Astrocyte (in vitro differentiated cells and primary cell): ENCODE measurements around the gene MYCBP2. TPM values are rescaled to one million over a fixed set of nuclear protein-coding genes. Genes with fewer than 3 reads are reported as not detected.

Source experiments
- DNase-seq: peaks from one replicate; pipeline ENCODE4 v3.0.0-alpha.2; 2010; ENCODE audit warnings: low read depth
- FAIRE-seq: peaks from 2 replicates; lab custom pipeline; 2011; peaks lifted over from hg19 to GRCh38; lab: Jason Lieb, UNC
- H2AFZ ChIP-seq: 2 replicates; pipeline ENCODE4 v1.6.0; 2012; ENCODE audit warnings: low read depth, low read length, inconsistent platforms
- H3K27ac ChIP-seq: 2 replicates; pipeline ENCODE4 v1.5.1; 2011; ENCODE audit warnings: low read depth, low read length, inconsistent platforms
- H3K27me3 ChIP-seq: 2 replicates; pipeline ENCODE4 v1.6.0; 2011; ENCODE audit warnings: low read length, inconsistent platforms; ENCODE audit not compliant: insufficient read depth
- H3K36me3 ChIP-seq: 2 replicates; pipeline ENCODE4 v1.5.1; 2011; ENCODE audit warnings: low read length, inconsistent platforms; ENCODE audit not compliant: insufficient read depth
- H3K4me1 ChIP-seq: 2 replicates; pipeline ENCODE4 v1.5.1; 2011; ENCODE audit warnings: low read length, inconsistent platforms; ENCODE audit not compliant: insufficient read depth
- H3K4me2 ChIP-seq: 2 replicates; pipeline ENCODE4 v1.6.0; 2012; ENCODE audit warnings: low read length, inconsistent platforms
- H3K4me3 ChIP-seq: 2 replicates; pipeline ENCODE4 v1.5.1; 2011; ENCODE audit warnings: low read depth, mild to moderate bottlenecking, low read length, inconsistent platforms; ENCODE audit not compliant: insufficient read depth
- H3K79me2 ChIP-seq: 2 replicates; pipeline ENCODE4 v1.6.0; 2012; ENCODE audit warnings: mild to moderate bottlenecking, low read length, inconsistent platforms; ENCODE audit not compliant: insufficient read depth
- H3K9ac ChIP-seq: 2 replicates; pipeline ENCODE4 v1.6.0; 2012; ENCODE audit warnings: mild to moderate bottlenecking, low read length, inconsistent platforms
- H3K9me3 ChIP-seq: 2 replicates; pipeline ENCODE4 v1.5.1; 2012; ENCODE audit warnings: low read depth, mild to moderate bottlenecking, low read length, inconsistent platforms; ENCODE audit not compliant: insufficient read depth
- H4K20me1 ChIP-seq: 2 replicates; pipeline ENCODE4 v1.6.0; 2012; ENCODE audit warnings: low read length, inconsistent platforms; ENCODE audit not compliant: insufficient read depth
- H3K27ac Mint-ChIP-seq: one replicate; pipeline ENCODE4 v1.8.0; 2021; ENCODE audit warnings: mild to moderate bottlenecking, mixed read lengths; ENCODE audit not compliant: unreplicated experiment
- H3K27me3 Mint-ChIP-seq: one replicate; pipeline ENCODE4 v1.8.0; 2021; ENCODE audit warnings: low read depth, mixed read lengths; ENCODE audit not compliant: unreplicated experiment
- H3K36me3 Mint-ChIP-seq: one replicate; pipeline ENCODE4 v1.8.0; 2021; ENCODE audit warnings: low read depth, mixed read lengths; ENCODE audit not compliant: unreplicated experiment
- H3K4me1 Mint-ChIP-seq: one replicate; pipeline ENCODE4 v1.8.0; 2021; ENCODE audit warnings: low read depth, mixed read lengths; ENCODE audit not compliant: unreplicated experiment
- H3K4me3 Mint-ChIP-seq: one replicate; pipeline ENCODE4 v1.8.0; 2021; ENCODE audit warnings: mild to moderate bottlenecking, moderate library complexity, mixed read lengths; ENCODE audit not compliant: unreplicated experiment
- H3K9me3 Mint-ChIP-seq: one replicate; pipeline ENCODE4 v1.8.0; 2021; ENCODE audit warnings: mild to moderate bottlenecking, mixed read lengths; ENCODE audit not compliant: unreplicated experiment
- CTCF ChIP-seq: IDR thresholded peaks from 2 replicates; pipeline ENCODE4 v1.5.1; 2011; ENCODE audit warnings: low read depth, mild to moderate bottlenecking, inconsistent platforms, low read length, moderate library complexity; ENCODE audit not compliant: insufficient read depth
- EZH2 ChIP-seq: IDR thresholded peaks from 2 replicates; pipeline ENCODE4 v1.6.1; 2012; ENCODE audit warnings: mild to moderate bottlenecking, low read length, inconsistent platforms; ENCODE audit not compliant: insufficient read depth
- total RNA-seq: library from RNA; stranded (reverse); gene quantifications from 2 replicates; pipeline ENCODE4 v1.2.1, GENCODE V29; 2021

The MYCBP2 gene
- total RNA-seq, 1 donor from 2014 or later = 72.3 TPM

DNA sequence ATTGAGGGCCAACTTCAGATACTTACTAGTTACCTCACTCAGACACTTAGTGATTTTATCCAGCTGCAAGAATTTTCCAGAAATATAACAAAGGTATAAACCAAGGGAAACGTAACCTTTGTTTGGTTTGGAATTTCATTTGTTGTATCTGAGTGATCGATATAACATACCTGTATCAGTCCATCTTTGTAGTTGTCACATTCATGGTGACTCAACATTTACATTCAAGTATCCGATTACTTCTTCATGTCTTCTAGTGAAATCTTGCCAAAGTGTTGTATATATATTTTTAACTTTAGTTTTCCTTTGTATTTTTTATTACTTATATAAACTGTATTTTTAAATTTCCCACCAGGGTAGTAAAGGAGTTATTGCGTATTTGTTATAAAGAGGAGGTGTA lies 16.9 kb upstream of the MYCBP2 start:
- H3K4me3 Mint-ChIP-seq = no peak overlapping the region
- no peaks in the 10 kb centered on the region for H3K36me3 Mint-ChIP-seq
- peaks cover 7% of the 10 kb centered on the region for H3K27me3 Mint-ChIP-seq
- FAIRE-seq (no peak), DNase-seq (no peak)
- TF ChIP-seq CTCF (no peak), EZH2 (no peak)
- H4K20me1 ChIP-seq = no peaks in the 10 kb centered on the region
- H3K27ac Mint-ChIP-seq = no peak overlapping the region
- no peak overlapping the region for H3K27ac ChIP-seq
- no peaks in the 10 kb centered on the region for H3K4me1 ChIP-seq
- H3K9me3 Mint-ChIP-seq = no peaks in the 10 kb centered on the region
- no peaks in the 10 kb centered on the region for H3K36me3 ChIP-seq
- no peaks in the 10 kb centered on the region for H3K4me1 Mint-ChIP-seq
- H2AFZ ChIP-seq = no peak overlapping the region
- H3K9me3 ChIP-seq = no peaks in the 10 kb centered on the region
- no peak overlapping the region for H3K9ac ChIP-seq
- peaks cover 7% of the 10 kb centered on the region for H3K27me3 ChIP-seq
- H3K4me3 ChIP-seq = no peak overlapping the region
- H3K79me2 ChIP-seq = no peaks in the 10 kb centered on the region
- H3K4me2 ChIP-seq = no peak overlapping the region

DNA sequence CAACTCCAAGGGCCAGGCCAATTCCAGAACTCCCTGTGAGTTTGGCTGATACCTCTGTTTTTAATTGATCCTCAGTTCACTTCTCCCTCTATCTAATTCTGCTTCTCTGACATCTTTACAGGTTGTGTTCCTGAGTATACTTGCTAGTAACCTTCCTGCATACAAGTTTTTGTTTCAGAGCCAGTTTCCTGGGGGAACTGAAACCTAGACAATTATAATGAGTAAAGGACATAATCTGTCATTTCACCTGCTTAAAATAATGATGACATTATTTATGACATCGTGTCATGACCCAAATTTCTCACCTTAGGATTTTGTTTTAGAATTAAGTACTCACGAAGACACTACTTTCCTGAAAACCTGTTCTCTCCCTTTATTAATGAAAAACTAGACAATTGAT lies 12.5 kb upstream of the MYCBP2 start:
- Mint-ChIP-seq H3K4me3 (no peak overlapping the region), H3K27ac (no peak overlapping the region), H3K36me3 (no peaks in the 10 kb centered on the region), H3K4me1 (no peaks in the 10 kb centered on the region), H3K9me3 (no peaks in the 10 kb centered on the region), H3K27me3 (peaks cover 18% of the 10 kb centered on the region)
- DNase-seq = no peak
- Histone ChIP-seq H3K4me2 (no peak overlapping the region), H3K27me3 (peaks cover 7% of the 10 kb centered on the region), H3K27ac (no peak overlapping the region), H4K20me1 (no peaks in the 10 kb centered on the region), H2AFZ (no peak overlapping the region), H3K4me1 (no peaks in the 10 kb centered on the region), H3K9me3 (no peaks in the 10 kb centered on the region), H3K36me3 (no peaks in the 10 kb centered on the region), H3K79me2 (no peaks in the 10 kb centered on the region), H3K4me3 (no peak overlapping the region), H3K9ac (no peak overlapping the region)
- FAIRE-seq = no peak
- TF ChIP-seq EZH2 = no peak
- TF ChIP-seq CTCF = no peak

- H3K4me2 ChIP-seq = no peak overlapping the region
- H3K27me3 ChIP-seq = peaks cover 7% of the 10 kb centered on the region
- TF ChIP-seq EZH2 (no peak), CTCF (no peak)
- no peaks in the 10 kb centered on the region for H3K4me1 ChIP-seq
- Mint-ChIP-seq H3K4me3 (no peak overlapping the region), H3K4me1 (no peaks in the 10 kb centered on the region), H3K27ac (no peak overlapping the region), H3K9me3 (no peaks in the 10 kb centered on the region), H3K27me3 (peaks cover 18% of the 10 kb centered on the region), H3K36me3 (no peaks in the 10 kb centered on the region)
- DNase-seq (no peak), FAIRE-seq (no peak)
- H3K9me3 ChIP-seq = no peaks in the 10 kb centered on the region
- no peaks in the 10 kb centered on the region for H3K79me2 ChIP-seq
- no peaks in the 10 kb centered on the region for H4K20me1 ChIP-seq
- no peak overlapping the region for H3K27ac ChIP-seq
- H3K36me3 ChIP-seq = no peaks in the 10 kb centered on the region
- H3K9ac ChIP-seq = no peak overlapping the region
- no peak overlapping the region for H2AFZ ChIP-seq
- H3K4me3 ChIP-seq = no peak overlapping the region
Measured at GRCh38 chr13:77338961-77339401, 12.1 kb upstream of the MYCBP2 start.
